Measurements from ENCODE around the gene USP17L10.
"Not testable (repeated sequence)": the region's sequence is repeated elsewhere in the genome, so short reads cannot be mapped to it uniquely, and the experiment has no call there.

USP17L10 gene

GRCh38 chr4:9210357-9210756 lies at the start of gene USP17L10:
Gene USP17L10, plus strand, starts transcription at chr4:9210657. Its CDS starts 0 bp downstream, at chr4:9210657.
- DNase-seq = not testable (repeated sequence)

- not testable (repeated sequence) for DNase-seq
These were observed 44.5 kb upstream of the USP17L10 start for GRCh38 chr4:9165990-9166389.

GRCh38 chr4:9169791-9170459 lies 40.5 kb upstream of the USP17L10 start, which contains the start of gene FAM90A26:
Gene FAM90A26, plus strand, starts transcription at chr4:9170409. Its CDS starts 2,764 bp downstream, at chr4:9173173.
- DNase-seq = not testable (repeated sequence)

- DNase-seq = not testable (repeated sequence)
These were observed 4.2 kb downstream of the USP17L10 start for GRCh38 chr4:9214701-9215100.

- DNase-seq = not testable (repeated sequence)
These were observed 4.6 kb downstream of the USP17L10 start, which contains the start of gene USP17L11 for GRCh38 chr4:9215105-9215504. Gene USP17L11, plus strand, starts transcription at chr4:9215405. Its CDS starts 0 bp downstream, at chr4:9215405.

- not testable (repeated sequence) for DNase-seq
These were observed 9.4 kb downstream of the USP17L10 start, which contains the start of gene USP17L12 for GRCh38 chr4:9219852-9220251. Gene USP17L12, plus strand, starts transcription at chr4:9220152. Its CDS starts 0 bp downstream, at chr4:9220152.

GRCh38 chr4:9224596-9224995 lies 14.1 kb downstream of the USP17L10 start, which contains the start of gene USP17L13:
Gene USP17L13, plus strand, starts transcription at chr4:9224896. Its CDS starts 0 bp downstream, at chr4:9224896.
- not testable (repeated sequence) for DNase-seq

- not testable (repeated sequence) for DNase-seq
These were observed 19.8 kb downstream of the USP17L10 start for GRCh38 chr4:9230249-9230648.

- not testable (repeated sequence) for DNase-seq
These were observed 23.6 kb downstream of the USP17L10 start, which contains the start of gene USP17L15 for GRCh38 chr4:9234085-9234484. Gene USP17L15, plus strand, starts transcription at chr4:9234385. Its CDS starts 0 bp downstream, at chr4:9234385.

GRCh38 chr4:9238461-9238860 lies 28.0 kb downstream of the USP17L10 start:
- not testable (repeated sequence) for DNase-seq

- not testable (repeated sequence) for DNase-seq
These were observed 33.1 kb downstream of the USP17L10 start, which contains the start of gene USP17L17 for GRCh38 chr4:9243579-9243978. Gene USP17L17, plus strand, starts transcription at chr4:9243879. Its CDS starts 0 bp downstream, at chr4:9243879.

GRCh38 chr4:9247953-9248680 lies 37.7 kb downstream of the USP17L10 start, which contains the start of gene USP17L18:
Gene USP17L18, plus strand, starts transcription at chr4:9248630. Its CDS starts 0 bp downstream, at chr4:9248630.
- not testable (repeated sequence) for DNase-seq

- not testable (repeated sequence) for DNase-seq
These were observed 42.6 kb downstream of the USP17L10 start, which contains the start of gene USP17L19 for GRCh38 chr4:9253078-9253477. Gene USP17L19, plus strand, starts transcription at chr4:9253378. Its CDS starts 0 bp downstream, at chr4:9253378.

GRCh38 chr4:9257824-9258223 lies 47.4 kb downstream of the USP17L10 start, which contains the start of gene USP17L20:
Gene USP17L20, plus strand, starts transcription at chr4:9258124. Its CDS starts 0 bp downstream, at chr4:9258124.
- not testable (repeated sequence) for DNase-seq

Measured in stimulated activated CD4-positive, alpha-beta T cell treated with anti-CD3 and anti-CD28 coated beads, Interleukin-2, amount 100 ng/mL, for 48 hours (primary cell).